GM12801 (cell line): ENCODE measurements around the gene CACNA1S.

Experiments
- CTCF ChIP-seq: IDR thresholded peaks from one replicate; pipeline ENCODE4 v1.5.1; 2011; ENCODE audit warnings: control low read depth; ENCODE audit not compliant: insufficient read length; ENCODE audit errors: extremely low read depth

Gene CACNA1S

GRCh38 chr1:201122321-201122957 is 10.2 kb upstream of the CACNA1S start:
- no peak for TF ChIP-seq CTCF

- no peak for TF ChIP-seq CTCF
Observed at GRCh38 chr1:201119206-201120197, 7.3 kb upstream of the CACNA1S start.

GRCh38 chr1:201116091-201116490 is 3.9 kb upstream of the CACNA1S start:
- no peak for TF ChIP-seq CTCF

- no peak for TF ChIP-seq CTCF
Observed at GRCh38 chr1:201115390-201115937, 3.2 kb upstream of the CACNA1S start.

GRCh38 chr1:201114245-201115131 is 2.3 kb upstream of the CACNA1S start:
- no peak for TF ChIP-seq CTCF

GRCh38 chr1:201113451-201114244 is 1.4 kb upstream of the CACNA1S start:
- no peak for TF ChIP-seq CTCF
